ENCODE results near the gene HDDC3.
A peak's percentile ranks its signal among the peaks of the same experiment; 100 is the strongest.

- TF ChIP-seq FOS (IDR thresholded peaks at IDR 0.05; ENCODE audit: borderline replicate concordance, insufficient read depth, low read length) (no peak), POLR2AphosphoS5 (IDR thresholded peaks at IDR 0.05; ENCODE audit: insufficient read depth, low read depth, low read length) (peak; percentile 72), CTCF (IDR thresholded peaks at IDR 0.05; ENCODE audit: extremely low read depth in 1 of 2, insufficient read depth in 1 of 2, low read depth in 1 of 2, low read length in 2 of 2) (no peak), EZH2 (IDR thresholded peaks at IDR 0.05; ENCODE audit: borderline replicate concordance, low read depth, low read length, severe bottlenecking) (no peak), POLR2A (IDR thresholded peaks at IDR 0.05; ENCODE audit: low read depth, low read length) (peak; percentile 62), GATA2 (IDR thresholded peaks at IDR 0.05; ENCODE audit: insufficient read depth, insufficient read length, low read depth, low read length) (no peak), JUN (IDR thresholded peaks at IDR 0.05; ENCODE audit: borderline replicate concordance, insufficient read depth, insufficient read length, low read depth) (no peak)
Measured at GRCh38 chr15:90934949-90935751, 2.8 kb upstream of the HDDC3 start, which contains the start of gene UNC45A.
